ENCODE data around the gene TBXAS1. TPM values are rescaled to one million over a fixed set of nuclear protein-coding genes. Genes with fewer than 3 reads are reported as not detected.

The TBXAS1 gene
- polyA plus RNA-seq, 1 experiment = 53.2 TPM

- Histone ChIP-seq H3K9me3 (ENCODE audit: control insufficient read depth, insufficient read depth, low read length) (no peaks in the 10 kb centered on the region; the same call in 1 of the 2 replicates), H3K4me3 (ENCODE audit: low read depth, low read length) (no peak overlapping the region), H3K27me3 (ENCODE audit: control insufficient read depth, insufficient read depth, low read length) (no peaks in the 10 kb centered on the region), H3K27ac (ENCODE audit: low read depth, low read length) (no peak overlapping the region)
- no peak for TF ChIP-seq CTCF (IDR thresholded peaks at IDR 0.05; ENCODE audit: low read depth, low read length)
- ChIA-PET POLR2A (no interaction called here), CTCF (no interaction called here)
- no peak for DNase-seq (ENCODE audit: low read depth, low spot score)
Measured at GRCh38 chr7:139981511-139981895, 152.4 kb downstream of the TBXAS1 start.

GRCh38 chr7:139982927-139983920, 154.2 kb downstream of the TBXAS1 start:
- Histone ChIP-seq H3K4me3 (ENCODE audit: low read depth, low read length) (no peak overlapping the region), H3K9me3 (ENCODE audit: control insufficient read depth, insufficient read depth, low read length) (no peaks in the 10 kb centered on the region; the same call in 1 of the 2 replicates), H3K27ac (ENCODE audit: low read depth, low read length) (no peak overlapping the region), H3K27me3 (ENCODE audit: control insufficient read depth, insufficient read depth, low read length) (peaks cover 4% of the 10 kb centered on the region)
- ChIA-PET POLR2A (no interaction called here), CTCF (no interaction called here)
- DNase-seq (ENCODE audit: low read depth, low spot score) = no peak
- TF ChIP-seq CTCF (IDR thresholded peaks at IDR 0.05; ENCODE audit: low read depth, low read length) = no peak

GRCh38 chr7:139984642-139985539, 155.8 kb downstream of the TBXAS1 start:
- CTCF ChIA-PET = no interaction called here

GRCh38 chr7:139985811-139986210, 156.7 kb downstream of the TBXAS1 start:
- Histone ChIP-seq H3K9me3 (ENCODE audit: control insufficient read depth, insufficient read depth, low read length) (no peaks in the 10 kb centered on the region; the same call in 1 of the 2 replicates), H3K4me3 (ENCODE audit: low read depth, low read length) (no peak overlapping the region), H3K27me3 (ENCODE audit: control insufficient read depth, insufficient read depth, low read length) (peaks cover 4% of the 10 kb centered on the region), H3K27ac (ENCODE audit: low read depth, low read length) (no peak overlapping the region)
- no peak for TF ChIP-seq CTCF (IDR thresholded peaks at IDR 0.05; ENCODE audit: low read depth, low read length)
- CTCF ChIA-PET = no interaction called here
- DNase-seq (ENCODE audit: low read depth, low spot score) = no peak
- POLR2A ChIA-PET = no interaction called here

More at GRCh38 chr7:139984642-139985539, 155.8 kb downstream of the TBXAS1 start:
- DNase-seq (ENCODE audit: low read depth, low spot score) = no peak
- TF ChIP-seq CTCF (IDR thresholded peaks at IDR 0.05; ENCODE audit: low read depth, low read length) = no peak
- POLR2A ChIA-PET = no interaction called here
- Histone ChIP-seq H3K27me3 (ENCODE audit: control insufficient read depth, insufficient read depth, low read length) (peaks cover 4% of the 10 kb centered on the region), H3K4me3 (ENCODE audit: low read depth, low read length) (no peak overlapping the region), H3K9me3 (ENCODE audit: control insufficient read depth, insufficient read depth, low read length) (no peaks in the 10 kb centered on the region; the same call in 1 of the 2 replicates), H3K27ac (ENCODE audit: low read depth, low read length) (no peak overlapping the region)
